ENCODE data around the gene SEC14L2. TPM values are rescaled to one million over a fixed set of nuclear protein-coding genes. Genes with fewer than 3 reads are reported as not detected.

SEC14L2 gene
- total and polyA plus RNA-seq, 4 donors: 6.5 to 110 (median 49.6) TPM

DNA sequence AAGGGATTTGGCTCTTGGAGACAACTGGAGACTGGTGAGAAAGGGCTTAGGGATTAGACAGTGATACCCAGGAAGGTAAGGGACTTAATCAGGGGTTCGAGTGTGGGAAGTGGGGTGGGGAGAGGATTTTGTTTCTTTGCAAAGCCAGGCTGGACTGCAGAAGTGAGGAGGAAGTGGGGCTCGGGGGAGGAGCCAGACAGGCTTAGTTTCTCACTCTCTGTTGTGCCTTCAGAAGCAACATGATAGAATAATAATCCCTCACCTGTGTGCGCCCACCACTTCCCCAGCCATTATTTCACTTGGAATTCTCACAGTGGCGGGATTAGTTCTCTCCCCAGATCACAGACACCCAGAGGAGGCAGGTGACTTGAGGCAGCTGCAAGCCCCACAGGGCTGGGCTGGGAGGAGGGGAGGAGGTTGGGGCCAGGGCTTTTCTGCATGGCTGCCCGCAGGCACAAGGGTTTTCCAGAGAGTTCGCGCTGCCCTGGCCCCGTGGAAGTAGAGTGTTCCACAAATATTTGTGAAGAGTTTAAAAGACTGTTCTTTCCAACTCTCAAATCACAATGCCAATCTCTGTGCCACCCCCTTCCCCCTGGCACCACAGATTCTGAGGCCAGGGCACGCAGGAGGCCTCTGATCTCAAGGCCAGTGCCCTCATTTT, 4.0 kb upstream of the SEC14L2 start:
- H3K36me3 ChIP-seq (ENCODE audit: control insufficient read depth in 4 of 4, insufficient read depth in 3 of 4, low read depth in 1 of 4, low read length in 3 of 4): no peaks in the 10 kb centered on the region
- H3K4me3 ChIP-seq (ENCODE audit: low read depth in 1 of 3, low read length in 3 of 3): no peak overlapping the region
- peak overlapping the region; percentile 37 to 61 for H3K9ac ChIP-seq (ENCODE audit: low read depth in 1 of 2, low read length in 2 of 2)
- no peaks in the 10 kb centered on the region for H3K9me3 ChIP-seq (ENCODE audit: control insufficient read depth in 4 of 4, low read length in 3 of 4)
- TF ChIP-seq, protein P1, sequence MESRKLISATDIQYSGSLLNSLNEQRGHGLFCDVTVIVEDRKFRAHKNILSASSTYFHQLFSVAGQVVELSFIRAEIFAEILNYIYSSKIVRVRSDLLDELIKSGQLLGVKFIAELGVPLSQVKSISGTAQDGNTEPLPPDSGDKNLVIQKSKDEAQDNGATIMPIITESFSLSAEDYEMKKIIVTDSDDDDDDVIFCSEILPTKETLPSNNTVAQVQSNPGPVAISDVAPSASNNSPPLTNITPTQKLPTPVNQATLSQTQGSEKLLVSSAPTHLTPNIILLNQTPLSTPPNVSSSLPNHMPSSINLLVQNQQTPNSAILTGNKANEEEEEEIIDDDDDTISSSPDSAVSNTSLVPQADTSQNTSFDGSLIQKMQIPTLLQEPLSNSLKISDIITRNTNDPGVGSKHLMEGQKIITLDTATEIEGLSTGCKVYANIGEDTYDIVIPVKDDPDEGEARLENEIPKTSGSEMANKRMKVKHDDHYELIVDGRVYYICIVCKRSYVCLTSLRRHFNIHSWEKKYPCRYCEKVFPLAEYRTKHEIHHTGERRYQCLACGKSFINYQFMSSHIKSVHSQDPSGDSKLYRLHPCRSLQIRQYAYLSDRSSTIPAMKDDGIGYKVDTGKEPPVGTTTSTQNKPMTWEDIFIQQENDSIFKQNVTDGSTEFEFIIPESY (IDR thresholded peaks at IDR 0.05): peak; percentile 59
- peak; percentile 90 for TF ChIP-seq YY1 (IDR thresholded peaks at IDR 0.05)
- TF ChIP-seq RXRA (IDR thresholded peaks at IDR 0.05): peak; percentile 99
- TF ChIP-seq, protein P2, sequence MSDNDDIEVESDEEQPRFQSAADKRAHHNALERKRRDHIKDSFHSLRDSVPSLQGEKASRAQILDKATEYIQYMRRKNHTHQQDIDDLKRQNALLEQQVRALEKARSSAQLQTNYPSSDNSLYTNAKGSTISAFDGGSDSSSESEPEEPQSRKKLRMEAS (IDR thresholded peaks at IDR 0.05): peak; percentile 68
- TF ChIP-seq SP1 (IDR thresholded peaks at IDR 0.05): peak; percentile 81
- TF ChIP-seq HNF4A (conservative IDR thresholded peaks at IDR 0.05): peak; percentile 84 to 88
- TF ChIP-seq, protein P3, sequence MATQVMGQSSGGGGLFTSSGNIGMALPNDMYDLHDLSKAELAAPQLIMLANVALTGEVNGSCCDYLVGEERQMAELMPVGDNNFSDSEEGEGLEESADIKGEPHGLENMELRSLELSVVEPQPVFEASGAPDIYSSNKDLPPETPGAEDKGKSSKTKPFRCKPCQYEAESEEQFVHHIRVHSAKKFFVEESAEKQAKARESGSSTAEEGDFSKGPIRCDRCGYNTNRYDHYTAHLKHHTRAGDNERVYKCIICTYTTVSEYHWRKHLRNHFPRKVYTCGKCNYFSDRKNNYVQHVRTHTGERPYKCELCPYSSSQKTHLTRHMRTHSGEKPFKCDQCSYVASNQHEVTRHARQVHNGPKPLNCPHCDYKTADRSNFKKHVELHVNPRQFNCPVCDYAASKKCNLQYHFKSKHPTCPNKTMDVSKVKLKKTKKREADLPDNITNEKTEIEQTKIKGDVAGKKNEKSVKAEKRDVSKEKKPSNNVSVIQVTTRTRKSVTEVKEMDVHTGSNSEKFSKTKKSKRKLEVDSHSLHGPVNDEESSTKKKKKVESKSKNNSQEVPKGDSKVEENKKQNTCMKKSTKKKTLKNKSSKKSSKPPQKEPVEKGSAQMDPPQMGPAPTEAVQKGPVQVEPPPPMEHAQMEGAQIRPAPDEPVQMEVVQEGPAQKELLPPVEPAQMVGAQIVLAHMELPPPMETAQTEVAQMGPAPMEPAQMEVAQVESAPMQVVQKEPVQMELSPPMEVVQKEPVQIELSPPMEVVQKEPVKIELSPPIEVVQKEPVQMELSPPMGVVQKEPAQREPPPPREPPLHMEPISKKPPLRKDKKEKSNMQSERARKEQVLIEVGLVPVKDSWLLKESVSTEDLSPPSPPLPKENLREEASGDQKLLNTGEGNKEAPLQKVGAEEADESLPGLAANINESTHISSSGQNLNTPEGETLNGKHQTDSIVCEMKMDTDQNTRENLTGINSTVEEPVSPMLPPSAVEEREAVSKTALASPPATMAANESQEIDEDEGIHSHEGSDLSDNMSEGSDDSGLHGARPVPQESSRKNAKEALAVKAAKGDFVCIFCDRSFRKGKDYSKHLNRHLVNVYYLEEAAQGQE (IDR thresholded peaks at IDR 0.05): no peak
- no peak for TF ChIP-seq EGR1 (IDR thresholded peaks at IDR 0.05; ENCODE audit: low read depth in 2 of 2)
- peak; percentile 39 for TF ChIP-seq HNF4G (IDR thresholded peaks at IDR 0.05)
- no peak for TF ChIP-seq TAF1 (conservative IDR thresholded peaks at IDR 0.05)
- TF ChIP-seq NR2F2 (IDR thresholded peaks at IDR 0.05): peak; percentile 52
- TF ChIP-seq RAD21 (IDR thresholded peaks at IDR 0.05): peak in 1 of 2 donors; percentile 29
- WGBS: 30% methylated on average over 9 of the region's 9 CpGs
- no peaks in the 10 kb centered on the region for H3K27me3 ChIP-seq (ENCODE audit: control insufficient read depth in 4 of 4, insufficient read depth in 4 of 4, low read length in 3 of 4)
- peak overlapping the region; percentile 88 to 91 for H3K27ac ChIP-seq (ENCODE audit: low read depth in 1 of 2, low read length in 2 of 2)
- peaks cover 2 to 50% (median 44%) of the 10 kb centered on the region in 4 donors for H3K4me1 ChIP-seq (ENCODE audit: control insufficient read depth in 4 of 4, insufficient read depth in 4 of 4, low read length in 3 of 4)
- DNase-seq (ENCODE audit: low spot score): no peak

DNA sequence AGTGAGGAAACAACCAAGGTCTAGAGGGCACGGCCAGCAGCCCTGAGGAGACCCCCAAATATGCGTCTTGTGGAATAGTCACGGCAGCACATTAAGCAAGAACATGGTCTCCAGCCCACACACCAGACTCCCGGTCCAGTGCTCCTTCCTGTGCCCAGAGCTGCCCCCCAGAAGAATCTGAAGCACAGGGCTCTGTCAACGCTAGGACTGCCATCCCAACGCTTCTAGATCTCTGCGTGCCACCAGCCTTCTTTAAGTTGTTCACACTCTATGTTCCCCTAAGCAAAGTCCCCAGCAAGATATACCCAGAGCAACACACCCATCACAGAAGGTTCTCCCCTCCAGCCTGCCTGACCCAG, 3.5 kb upstream of the SEC14L2 start:
- WGBS: 35% methylated on average over 7 of the region's 7 CpGs

More for the DNA sequence above, 3.5 kb upstream of the SEC14L2 start:
- no peak for DNase-seq (ENCODE audit: low spot score)
- H3K36me3 ChIP-seq (ENCODE audit: control insufficient read depth in 4 of 4, insufficient read depth in 3 of 4, low read depth in 1 of 4, low read length in 3 of 4): no peaks in the 10 kb centered on the region
- H3K4me3 ChIP-seq (ENCODE audit: low read depth in 1 of 3, low read length in 3 of 3): no peak overlapping the region
- H3K9ac ChIP-seq (ENCODE audit: low read depth in 1 of 2, low read length in 2 of 2): peak overlapping the region in 1 of 2 donors; percentile 57
- no peaks in the 10 kb centered on the region for H3K9me3 ChIP-seq (ENCODE audit: control insufficient read depth in 4 of 4, low read length in 3 of 4)
- peaks cover 2 to 55% (median 47%) of the 10 kb centered on the region in 4 donors for H3K4me1 ChIP-seq (ENCODE audit: control insufficient read depth in 4 of 4, insufficient read depth in 4 of 4, low read length in 3 of 4)
- H3K27ac ChIP-seq (ENCODE audit: low read depth in 1 of 2, low read length in 2 of 2): peak overlapping the region; percentile 88 to 91
- H3K27me3 ChIP-seq (ENCODE audit: control insufficient read depth in 4 of 4, insufficient read depth in 4 of 4, low read length in 3 of 4): no peaks in the 10 kb centered on the region
- no peak for TF ChIP-seq JUND (IDR thresholded peaks at IDR 0.05)
- TF ChIP-seq HNF4A (conservative IDR thresholded peaks at IDR 0.05): no peak
- TF ChIP-seq, protein P1 (IDR thresholded peaks at IDR 0.05): no peak
- no peak for TF ChIP-seq YY1 (IDR thresholded peaks at IDR 0.05)
- no peak for TF ChIP-seq NR2F2 (IDR thresholded peaks at IDR 0.05)
- TF ChIP-seq SP1 (IDR thresholded peaks at IDR 0.05): no peak
- TF ChIP-seq FOXA2 (IDR thresholded peaks at IDR 0.05): no peak
- TF ChIP-seq TAF1 (conservative IDR thresholded peaks at IDR 0.05): no peak
- TF ChIP-seq, protein P4, sequence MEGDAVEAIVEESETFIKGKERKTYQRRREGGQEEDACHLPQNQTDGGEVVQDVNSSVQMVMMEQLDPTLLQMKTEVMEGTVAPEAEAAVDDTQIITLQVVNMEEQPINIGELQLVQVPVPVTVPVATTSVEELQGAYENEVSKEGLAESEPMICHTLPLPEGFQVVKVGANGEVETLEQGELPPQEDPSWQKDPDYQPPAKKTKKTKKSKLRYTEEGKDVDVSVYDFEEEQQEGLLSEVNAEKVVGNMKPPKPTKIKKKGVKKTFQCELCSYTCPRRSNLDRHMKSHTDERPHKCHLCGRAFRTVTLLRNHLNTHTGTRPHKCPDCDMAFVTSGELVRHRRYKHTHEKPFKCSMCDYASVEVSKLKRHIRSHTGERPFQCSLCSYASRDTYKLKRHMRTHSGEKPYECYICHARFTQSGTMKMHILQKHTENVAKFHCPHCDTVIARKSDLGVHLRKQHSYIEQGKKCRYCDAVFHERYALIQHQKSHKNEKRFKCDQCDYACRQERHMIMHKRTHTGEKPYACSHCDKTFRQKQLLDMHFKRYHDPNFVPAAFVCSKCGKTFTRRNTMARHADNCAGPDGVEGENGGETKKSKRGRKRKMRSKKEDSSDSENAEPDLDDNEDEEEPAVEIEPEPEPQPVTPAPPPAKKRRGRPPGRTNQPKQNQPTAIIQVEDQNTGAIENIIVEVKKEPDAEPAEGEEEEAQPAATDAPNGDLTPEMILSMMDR (IDR thresholded peaks at IDR 0.05; ENCODE audit: low read depth, low read length, missing input control): no peak
- TF ChIP-seq, protein P2 (IDR thresholded peaks at IDR 0.05): no peak
- no peak for TF ChIP-seq EGR1 (IDR thresholded peaks at IDR 0.05; ENCODE audit: low read depth in 2 of 2)
- no peak for TF ChIP-seq RAD21 (IDR thresholded peaks at IDR 0.05)
- TF ChIP-seq, protein P5, sequence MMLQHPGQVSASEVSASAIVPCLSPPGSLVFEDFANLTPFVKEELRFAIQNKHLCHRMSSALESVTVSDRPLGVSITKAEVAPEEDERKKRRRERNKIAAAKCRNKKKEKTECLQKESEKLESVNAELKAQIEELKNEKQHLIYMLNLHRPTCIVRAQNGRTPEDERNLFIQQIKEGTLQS (IDR thresholded peaks at IDR 0.05): no peak
- TF ChIP-seq RXRA (IDR thresholded peaks at IDR 0.05): no peak
- no peak for TF ChIP-seq FOXA1 (IDR thresholded peaks at IDR 0.05)
- TF ChIP-seq GABPA (IDR thresholded peaks at IDR 0.05 in 1 of 2, conservative IDR thresholded peaks at IDR 0.05 in 1 of 2): no peak
